Transverse colon (tissue), 4 donors: ENCODE data around the gene ZFP1.
A peak's percentile ranks its signal among the peaks of the same experiment; 100 is the strongest.

ENCODE experiments used
- CTCF ChIP-seq, 5 experiments: fragments of 200-600 bp in 3 of 5; fragments of 450-650 bp in 2 of 5; sonication (generic) in 3 of 5; IDR thresholded peaks; 1 replicate in 2 of 5; 2 replicates in 3 of 5; pipeline ENCODE4 v1.5.1; 2016 to 2017; ENCODE audit warnings: antibody characterized with exemption in 5 of 5, inconsistent platforms in 3 of 5, mild to moderate bottlenecking in 2 of 5, moderate library complexity in 1 of 5
- POLR2A ChIP-seq: fragments of 450-650 bp; IDR thresholded peaks from one replicate; pipeline ENCODE4 v1.6.1; 2016; ENCODE audit warnings: antibody characterized with exemption, mild to moderate bottlenecking, moderate library complexity
- POLR2AphosphoS5 ChIP-seq, 3 donors: sonication (generic); formaldehyde crosslinking; IDR thresholded peaks; one replicate each; pipeline ENCODE4 v1.6.1; 2016; ENCODE audit warnings: antibody characterized with exemption in 3 of 3

GRCh38 chr16:75148311-75149195 is at the start of gene ZFP1:
- TF ChIP-seq POLR2AphosphoS5 (IDR thresholded peaks at IDR 0.05) (peak; percentile 56 to 86 (median 66)), CTCF (IDR thresholded peaks at IDR 0.05) (no peak), POLR2A (peak; percentile 65)
